ENCODE measurements around the gene WFDC6. TPM values are rescaled to one million over a fixed set of nuclear protein-coding genes. Genes with fewer than 3 reads are reported as not detected.

WFDC6 gene
- total RNA-seq = not detected in 2 replicates

GRCh38 chr20:45539382-45539781 is at the start of gene WFDC6:
WFDC6 (minus strand) TSS chr20:45539482; CDS start chr20:45539407, 75 bp downstream.

GRCh38 chr20:45579184-45579583 is 39.9 kb upstream of the WFDC6 start, which contains the start of gene WFDC8:
WFDC8 (minus strand) TSS chr20:45579284; CDS start chr20:45579247, 37 bp downstream.

DNA sequence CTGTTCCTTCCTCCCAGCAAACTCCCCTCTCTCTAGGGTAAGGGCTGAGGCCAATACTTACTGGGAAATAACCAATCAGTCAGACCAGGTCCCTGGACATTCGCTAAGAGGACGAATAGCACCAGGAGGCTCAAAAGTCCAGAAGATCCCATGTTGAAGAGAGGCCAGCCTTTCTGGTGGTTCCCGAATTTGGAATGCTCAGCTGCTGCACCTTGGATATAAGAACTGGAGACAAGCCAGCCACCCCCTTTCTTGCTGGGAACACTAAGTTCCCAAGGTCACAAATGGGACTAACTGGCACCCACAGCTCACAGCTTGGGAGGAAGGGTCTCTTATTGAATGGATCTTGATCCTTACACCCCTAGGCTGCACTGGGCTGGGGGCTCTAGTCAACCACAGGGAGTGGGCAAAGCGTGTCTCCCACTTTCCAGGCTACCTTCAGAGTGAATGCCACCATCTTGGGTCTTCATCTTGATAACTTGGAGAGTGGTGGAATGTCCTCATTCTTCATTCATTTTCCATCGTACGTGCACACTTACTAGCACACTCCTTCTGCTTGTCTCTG is 8.0 kb upstream of the WFDC6 start, which contains the start of gene EPPIN:
TSS of gene EPPIN (minus strand) at position 196 of the 565 bp plus-strand sequence. CDS start at position 152, 44 bp downstream.

GRCh38 chr20:45515147-45515913 is 24.0 kb downstream of the WFDC6 start, which contains the start of gene SPINT3:
SPINT3 (minus strand) TSS chr20:45515622; CDS start chr20:45515608, 14 bp downstream.

Other genes with a start within 250 kb of the WFDC6 start
- not detected in 2 replicates for gene RBPJL, start 232.6 kb downstream of the WFDC6 start, total RNA-seq
- gene MATN4, start 231.2 kb downstream of the WFDC6 start, total RNA-seq = 0.80 TPM in 1 of 2 replicates, not detected in the other
- 54.1 and 176 TPM in 2 replicates for gene SDC4, start 191.1 kb downstream of the WFDC6 start, total RNA-seq
- 19.5 and 28.3 TPM in 2 replicates for gene SYS1, start 176.3 kb downstream of the WFDC6 start, total RNA-seq
- not detected in 2 replicates for gene TP53TG5, start 161.2 kb downstream of the WFDC6 start, total RNA-seq
- 2.6 and 5.6 TPM in 2 replicates for gene DBNDD2, start 131.2 kb downstream of the WFDC6 start, total RNA-seq
- 107 and 126 TPM in 2 replicates for gene PIGT, start 123.3 kb downstream of the WFDC6 start, total RNA-seq
- gene WFDC2, start 69.7 kb downstream of the WFDC6 start, total RNA-seq = 0.26 TPM in 1 of 2 replicates, not detected in the other
- not detected in 2 replicates for gene SPINT3, start 23.9 kb downstream of the WFDC6 start, total RNA-seq
- not detected in 2 replicates for gene EPPIN, start 7.9 kb upstream of the WFDC6 start, total RNA-seq
- not detected in 2 replicates for gene WFDC8, start 39.8 kb upstream of the WFDC6 start, total RNA-seq
- gene WFDC10A, start 90.3 kb upstream of the WFDC6 start, total RNA-seq = not detected in 2 replicates
- not detected in 2 replicates for gene WFDC9, start 91.8 kb upstream of the WFDC6 start, total RNA-seq
- gene WFDC11, start 130.8 kb upstream of the WFDC6 start, total RNA-seq = not detected in 2 replicates
- gene WFDC13, start 162.6 kb upstream of the WFDC6 start, total RNA-seq = not detected in 2 replicates
- not detected in 2 replicates for gene WFDC10B, start 165.5 kb upstream of the WFDC6 start, total RNA-seq
- not detected in 2 replicates for gene SPINT4, start 182.9 kb upstream of the WFDC6 start, total RNA-seq

All from epithelial cell of alveolus of lung (primary cell).